Spleen (tissue), 7 donors: ENCODE results near the gene RTBDN.

Experiments
- POLR2A ChIP-seq, 3 donors: fragments of 450-650 bp; IDR thresholded peaks; one replicate each; pipeline ENCODE4 v1.5.1; 2017; ENCODE audit warnings: antibody characterized with exemption in 3 of 3, mild to moderate bottlenecking in 1 of 3
- POLR2AphosphoS5 ChIP-seq, 3 donors: sonication (generic); formaldehyde crosslinking; IDR thresholded peaks; one replicate each; pipeline ENCODE4 v1.5.1; 2017; ENCODE audit warnings: antibody characterized with exemption in 3 of 3
- TF ChIP-seq, protein P1 (sequence below), 11 experiments: fragments of 200-600 bp in 7 of 11; fragments of 450-650 bp in 4 of 11; sonication (generic) in 4 of 11; IDR thresholded peaks in 8 of 11; conservative IDR thresholded peaks in 3 of 11; 1 replicate in 7 of 11; 2 replicates in 4 of 11; pipeline versions ENCODE4 v1.4.0 to v1.8.0; 2016 to 2021; ENCODE audit warnings: antibody characterized with exemption in 11 of 11, inconsistent platforms in 4 of 11, mild to moderate bottlenecking in 1 of 11
- donor health status: DM: no; HTN: no; CAD: no; lungs with moderate emphysema.
- donor health status: DM: no; HTN: no; CAD: no.
- donor health status: DM: no; HTN: no; CAD: no.

DNA sequence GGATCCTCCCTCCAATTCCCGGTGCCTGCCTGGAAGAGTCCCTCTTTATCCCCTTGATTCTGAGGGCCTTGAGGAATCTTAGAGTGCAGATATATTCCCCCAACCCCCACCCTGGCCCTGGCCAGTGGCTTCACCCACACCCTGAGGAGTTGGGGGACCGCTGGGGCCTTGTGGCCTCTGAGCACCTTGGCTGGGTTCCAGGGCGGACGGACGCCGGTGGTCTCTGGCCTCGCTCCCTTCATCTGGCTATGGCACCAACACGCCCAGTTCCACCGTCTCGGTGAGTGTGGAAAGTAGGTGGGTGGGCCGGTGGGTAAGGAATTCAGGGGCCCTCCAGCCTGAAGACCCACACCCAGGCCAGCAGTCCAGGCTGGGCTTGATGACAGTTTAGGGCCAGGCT lies 8.9 kb upstream of the RTBDN start:
- TF ChIP-seq, protein P1, sequence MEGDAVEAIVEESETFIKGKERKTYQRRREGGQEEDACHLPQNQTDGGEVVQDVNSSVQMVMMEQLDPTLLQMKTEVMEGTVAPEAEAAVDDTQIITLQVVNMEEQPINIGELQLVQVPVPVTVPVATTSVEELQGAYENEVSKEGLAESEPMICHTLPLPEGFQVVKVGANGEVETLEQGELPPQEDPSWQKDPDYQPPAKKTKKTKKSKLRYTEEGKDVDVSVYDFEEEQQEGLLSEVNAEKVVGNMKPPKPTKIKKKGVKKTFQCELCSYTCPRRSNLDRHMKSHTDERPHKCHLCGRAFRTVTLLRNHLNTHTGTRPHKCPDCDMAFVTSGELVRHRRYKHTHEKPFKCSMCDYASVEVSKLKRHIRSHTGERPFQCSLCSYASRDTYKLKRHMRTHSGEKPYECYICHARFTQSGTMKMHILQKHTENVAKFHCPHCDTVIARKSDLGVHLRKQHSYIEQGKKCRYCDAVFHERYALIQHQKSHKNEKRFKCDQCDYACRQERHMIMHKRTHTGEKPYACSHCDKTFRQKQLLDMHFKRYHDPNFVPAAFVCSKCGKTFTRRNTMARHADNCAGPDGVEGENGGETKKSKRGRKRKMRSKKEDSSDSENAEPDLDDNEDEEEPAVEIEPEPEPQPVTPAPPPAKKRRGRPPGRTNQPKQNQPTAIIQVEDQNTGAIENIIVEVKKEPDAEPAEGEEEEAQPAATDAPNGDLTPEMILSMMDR (IDR thresholded peaks at IDR 0.05 in 8 of 11, conservative IDR thresholded peaks at IDR 0.05 in 3 of 11), result no peak
- TF ChIP-seq POLR2AphosphoS5 (IDR thresholded peaks at IDR 0.05), result no peak
- TF ChIP-seq POLR2A (IDR thresholded peaks at IDR 0.05), result no peak
